AG08396 (cell line): ENCODE results near the gene PROKR1.
"Not testable (repeated sequence)": the region's sequence is repeated elsewhere in the genome, so short reads cannot be mapped to it uniquely, and the experiment has no call there.

Experiments
- DNase-seq: peaks from one replicate; pipeline ENCODE4 v3.0.0; 2012; ENCODE audit warnings: low spot score, mixed read lengths

Gene PROKR1

GRCh38 chr2:68658266-68658665 is 14.9 kb downstream of the PROKR1 start:
- DNase-seq = no peak

GRCh38 chr2:68659081-68659480 is 15.7 kb downstream of the PROKR1 start:
- no peak for DNase-seq

GRCh38 chr2:68660658-68661057 is 17.3 kb downstream of the PROKR1 start:
- no peak for DNase-seq

- no peak for DNase-seq
Measured at GRCh38 chr2:68662466-68662865, 19.1 kb downstream of the PROKR1 start.

- no peak for DNase-seq
Measured at GRCh38 chr2:68663371-68664156, 20.2 kb downstream of the PROKR1 start.

GRCh38 chr2:68667371-68667770 is 24.0 kb downstream of the PROKR1 start:
- DNase-seq = no peak

- no peak for DNase-seq
Measured at GRCh38 chr2:68669651-68670050, 26.3 kb downstream of the PROKR1 start.

- no peak for DNase-seq
Measured at GRCh38 chr2:68671961-68672360, 28.6 kb downstream of the PROKR1 start.

- DNase-seq = no peak
Measured at GRCh38 chr2:68673631-68674030, 30.3 kb downstream of the PROKR1 start.

GRCh38 chr2:68675470-68675869 is 32.1 kb downstream of the PROKR1 start:
- DNase-seq = no peak

- not testable (repeated sequence) for DNase-seq
Measured at GRCh38 chr2:68677837-68678236, 34.5 kb downstream of the PROKR1 start.

GRCh38 chr2:68679166-68679916 is 36.0 kb downstream of the PROKR1 start:
- DNase-seq = not testable (repeated sequence)

GRCh38 chr2:68679917-68680267 is 36.5 kb downstream of the PROKR1 start:
- DNase-seq = not testable (repeated sequence)

- DNase-seq = no peak
Measured at GRCh38 chr2:68684197-68684596, 40.8 kb downstream of the PROKR1 start.

- DNase-seq = no peak
Measured at GRCh38 chr2:68686178-68686577, 42.8 kb downstream of the PROKR1 start.

GRCh38 chr2:68687018-68687417 is 43.6 kb downstream of the PROKR1 start:
- DNase-seq = no peak

GRCh38 chr2:68689553-68690537 is 46.5 kb downstream of the PROKR1 start:
- no peak for DNase-seq

GRCh38 chr2:68690851-68691250 is 47.5 kb downstream of the PROKR1 start:
- no peak for DNase-seq

GRCh38 chr2:68692511-68692910 is 49.1 kb downstream of the PROKR1 start:
- DNase-seq = no peak

GRCh38 chr2:68693951-68694350 is 50.6 kb downstream of the PROKR1 start:
- DNase-seq = no peak

- DNase-seq = no peak
Measured at GRCh38 chr2:68695971-68696370, 52.6 kb downstream of the PROKR1 start.

GRCh38 chr2:68696554-68696953 is 53.2 kb downstream of the PROKR1 start:
- no peak for DNase-seq
